Measurements from ENCODE around the gene HTT.

- no peak for TF ChIP-seq POLR2A (IDR thresholded peaks at IDR 0.05)
- no peak for TF ChIP-seq CTCF (IDR thresholded peaks at IDR 0.05)
Observed at GRCh38 chr4:3284734-3285557, 210.5 kb downstream of the HTT start.

Measured in esophagus squamous epithelium (tissue), 4 donors.